HG02973 (cell line): ENCODE measurements around the gene DOK4.

ENCODE experiments used
- ATAC-seq: cut with Tn5 transposase; IDR thresholded peaks from one replicate; pipeline ENCODE4 v1.9.1; 2021; ENCODE audit warnings: moderate library complexity; ENCODE audit not compliant: unreplicated experiment

DOK4 gene

DNA sequence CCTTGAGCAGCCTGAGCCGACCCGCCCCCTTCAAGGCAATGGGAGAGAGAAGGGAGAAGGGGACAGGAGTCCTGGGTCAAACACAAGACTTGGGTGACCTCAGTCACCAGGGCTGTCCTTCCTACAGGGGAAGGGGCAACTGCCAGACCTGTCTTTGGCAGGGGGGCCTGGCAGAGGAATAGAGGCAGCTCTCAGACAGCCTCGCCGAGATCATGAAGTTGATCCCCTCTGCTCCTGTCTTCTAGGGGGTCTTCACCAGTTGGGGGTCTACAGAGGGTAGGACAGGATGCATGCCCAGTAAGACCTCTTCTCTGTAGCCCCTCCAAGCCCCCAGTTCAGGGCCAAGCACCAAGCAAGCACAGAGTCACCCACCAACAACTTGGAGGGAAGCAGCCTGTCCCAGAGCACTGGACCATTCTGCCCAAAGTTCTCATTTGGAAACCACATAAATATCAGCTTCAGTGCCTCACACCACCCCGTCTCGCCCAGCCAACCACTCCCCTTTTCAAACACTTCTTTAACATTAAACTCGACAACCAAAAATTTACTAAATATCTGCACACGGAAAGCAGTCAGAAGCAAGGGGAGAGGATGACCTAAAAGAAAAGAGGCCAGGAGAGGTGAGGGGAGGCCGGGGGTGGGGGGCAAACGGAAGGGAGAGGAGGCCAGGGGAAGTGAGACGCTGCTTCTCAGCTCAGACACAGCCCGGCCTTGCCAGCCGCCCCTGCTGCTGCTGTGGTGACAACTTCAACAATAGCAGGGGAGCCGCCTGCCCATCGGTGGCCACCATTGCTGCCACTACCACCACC lies 7.7 kb downstream of the DOK4 start:
- no peak for ATAC-seq

GRCh38 chr16:57477531-57478202 lies 8.6 kb downstream of the DOK4 start:
- no peak for ATAC-seq

DNA sequence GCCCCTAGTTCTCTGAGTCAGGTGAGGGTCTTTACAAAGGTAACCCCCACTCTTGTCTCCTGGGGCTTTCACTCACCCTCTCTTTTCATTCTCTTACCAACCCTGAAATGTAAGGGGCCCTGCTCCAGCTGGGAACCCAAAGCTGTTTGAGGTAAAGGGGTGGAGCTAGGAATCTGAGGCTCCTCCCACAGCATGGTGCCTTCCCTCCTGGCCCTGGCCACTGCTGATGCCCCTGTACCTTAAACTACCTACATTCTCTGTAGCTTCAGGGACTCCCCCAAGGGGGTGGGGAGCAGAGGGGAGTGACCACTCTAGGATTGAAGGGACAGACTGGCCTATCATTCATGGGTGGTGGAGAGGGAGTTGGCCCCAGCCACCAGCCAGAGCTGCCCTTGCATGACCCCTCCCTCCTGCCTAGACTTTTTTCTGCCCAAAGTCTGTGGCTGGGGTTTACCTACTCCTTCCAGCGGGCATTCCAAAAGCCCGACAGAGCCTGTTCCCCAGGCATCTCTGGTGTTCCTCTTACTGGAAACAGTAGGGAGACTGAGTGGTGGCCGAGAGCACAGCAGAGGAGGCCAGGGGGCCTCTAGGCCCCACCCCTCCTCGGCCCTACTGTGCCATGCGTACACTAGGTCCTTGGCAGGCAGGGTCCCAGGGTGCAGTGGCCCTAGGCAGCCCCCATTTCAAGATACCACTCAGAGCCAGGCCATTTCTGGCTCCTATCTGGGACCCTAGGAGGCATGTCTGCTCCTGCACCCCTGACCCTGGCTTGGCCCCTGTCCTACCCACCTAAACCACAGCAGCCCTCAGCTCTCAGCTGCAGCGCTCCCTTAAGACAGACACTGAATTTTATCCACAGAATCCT lies 9.5 kb downstream of the DOK4 start:
- ATAC-seq: no peak

DNA sequence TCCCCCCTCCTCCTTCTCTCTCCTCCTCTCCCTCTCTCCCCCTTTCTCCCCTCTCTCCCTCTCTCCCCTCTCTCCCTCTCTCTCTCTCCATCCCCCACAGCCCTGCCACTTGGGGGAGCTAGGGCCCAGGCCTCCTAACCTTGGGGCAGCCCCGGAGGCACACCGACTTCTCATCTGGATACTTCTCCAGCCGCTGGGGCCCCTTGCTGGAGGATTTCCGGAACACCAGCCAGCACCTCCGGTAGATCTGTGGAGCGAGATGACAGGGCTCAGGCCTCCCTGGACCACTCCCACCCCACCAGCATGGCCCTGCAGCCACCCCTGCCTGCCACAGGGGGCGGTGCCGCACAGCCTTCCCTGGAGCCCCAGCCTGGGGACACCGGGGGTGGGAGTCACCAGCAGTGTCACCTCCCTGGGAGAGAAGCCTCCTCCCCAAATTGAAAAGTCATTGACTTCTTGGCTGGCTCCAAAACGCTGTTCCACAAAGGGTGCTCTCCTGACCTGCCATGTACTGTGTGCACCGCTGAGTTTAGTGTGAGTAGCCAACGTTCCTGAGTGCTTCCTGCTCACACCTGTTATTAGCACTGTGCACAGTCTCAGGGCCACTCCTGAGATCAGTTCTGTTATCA lies 10.5 kb downstream of the DOK4 start:
- peak; percentile 94 for ATAC-seq

DNA sequence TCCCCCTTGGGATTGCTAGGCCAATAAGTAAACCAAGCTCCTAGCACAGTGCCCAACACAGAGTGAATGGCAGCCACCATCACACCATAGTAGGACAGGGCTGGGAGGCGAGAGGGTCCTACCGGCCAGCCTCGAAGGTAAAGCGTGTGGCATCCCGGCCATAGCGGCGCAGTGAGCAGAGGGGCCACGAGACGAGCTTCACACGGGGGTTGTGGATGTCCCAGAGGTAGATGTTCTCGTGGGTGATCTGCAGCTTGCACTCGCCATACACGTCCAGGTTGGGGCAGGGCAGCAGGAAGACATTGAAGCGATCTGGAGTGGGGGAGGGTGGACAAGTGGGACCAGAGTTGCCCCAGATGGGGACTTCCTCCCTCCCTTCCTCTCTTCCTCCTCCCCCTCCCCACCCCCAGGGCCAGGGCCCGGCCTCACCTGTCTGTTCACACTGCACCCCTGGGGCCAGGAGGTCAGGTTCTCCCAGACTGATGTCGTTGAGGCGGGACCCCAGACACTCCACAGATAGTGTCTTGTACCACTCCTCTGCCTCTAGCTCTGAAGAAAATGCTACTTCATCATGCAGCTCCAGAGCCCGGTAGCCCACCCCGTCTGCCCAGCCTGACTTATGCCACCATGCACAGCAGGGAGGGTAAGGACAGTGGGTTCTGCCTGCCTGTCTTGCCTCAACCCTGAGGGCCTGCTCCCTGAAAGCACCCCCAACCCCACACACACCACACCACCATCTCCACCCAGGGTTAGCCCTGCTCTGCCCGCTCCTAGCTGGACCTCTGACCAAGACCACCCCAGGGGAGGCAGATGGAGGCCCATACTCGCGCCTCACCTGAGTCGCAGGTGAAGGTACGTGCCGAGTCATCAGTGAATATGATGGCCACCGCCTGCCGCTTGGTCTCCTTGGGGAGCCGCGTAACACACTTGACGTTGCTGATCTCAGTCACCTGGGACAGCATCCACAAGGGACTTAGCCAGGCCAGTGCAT lies 11.3 kb downstream of the DOK4 start:
- no peak for ATAC-seq

GRCh38 chr16:57473906-57474305 lies 12.4 kb downstream of the DOK4 start:
- ATAC-seq: no peak

DNA sequence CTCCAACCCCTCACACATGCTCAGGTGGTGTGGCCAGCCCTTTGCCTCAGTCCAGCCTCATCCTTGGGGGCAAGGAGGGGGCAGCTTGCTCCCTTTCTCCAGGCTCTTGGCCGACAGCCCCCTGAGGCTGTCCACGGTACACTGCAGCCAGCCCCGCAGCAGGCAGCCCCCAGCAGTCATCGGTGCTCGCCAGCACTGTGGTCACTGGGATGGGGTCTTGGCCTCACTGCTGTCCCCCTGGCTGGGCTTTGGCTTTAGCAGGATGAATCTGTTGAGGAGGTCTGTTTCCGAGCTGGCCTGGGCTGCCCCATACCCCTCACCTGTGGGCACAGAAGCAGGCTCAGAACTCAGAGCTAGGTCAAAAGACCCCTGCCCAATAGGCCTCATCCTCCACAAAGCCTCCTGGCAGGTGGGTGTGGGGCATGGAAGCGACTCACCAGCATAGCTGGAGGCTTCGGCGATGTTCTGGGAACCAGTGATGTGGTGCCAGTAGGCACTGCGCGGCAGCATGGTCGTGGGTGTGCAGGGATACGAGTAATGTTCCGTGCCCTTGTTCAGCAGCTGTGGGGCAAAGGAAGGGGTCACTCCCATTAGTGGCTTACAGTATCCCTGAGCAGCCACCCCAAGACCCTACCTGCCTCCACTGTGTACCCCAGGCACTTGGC lies 13.0 kb downstream of the DOK4 start:
- no peak for ATAC-seq

GRCh38 chr16:57472665-57473060 lies 13.6 kb downstream of the DOK4 start:
- ATAC-seq: no peak

GRCh38 chr16:57471852-57472664 lies 14.2 kb downstream of the DOK4 start:
- no peak for ATAC-seq

GRCh38 chr16:57471209-57471608 lies 15.1 kb downstream of the DOK4 start:
- ATAC-seq: no peak

DNA sequence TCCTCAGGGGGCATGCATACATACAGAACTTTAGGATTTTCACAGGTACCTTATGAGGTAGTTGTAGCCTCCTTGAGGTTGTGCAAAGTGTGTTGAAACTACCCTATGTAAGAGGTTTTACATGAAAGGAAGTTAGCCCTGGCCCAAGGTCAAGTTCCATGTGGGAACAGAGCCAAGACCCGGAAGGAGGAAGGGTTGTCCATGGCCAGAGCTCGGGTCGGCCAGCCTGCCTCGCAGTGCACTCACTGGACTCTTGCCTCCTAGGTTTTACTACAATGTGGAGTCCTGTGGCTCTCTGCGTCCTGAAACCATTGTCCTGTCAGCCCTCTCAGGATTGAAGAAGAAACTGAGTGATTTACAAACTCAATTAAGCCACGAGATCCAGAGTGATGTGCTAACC lies 15.6 kb downstream of the DOK4 start:
- ATAC-seq: no peak

DNA sequence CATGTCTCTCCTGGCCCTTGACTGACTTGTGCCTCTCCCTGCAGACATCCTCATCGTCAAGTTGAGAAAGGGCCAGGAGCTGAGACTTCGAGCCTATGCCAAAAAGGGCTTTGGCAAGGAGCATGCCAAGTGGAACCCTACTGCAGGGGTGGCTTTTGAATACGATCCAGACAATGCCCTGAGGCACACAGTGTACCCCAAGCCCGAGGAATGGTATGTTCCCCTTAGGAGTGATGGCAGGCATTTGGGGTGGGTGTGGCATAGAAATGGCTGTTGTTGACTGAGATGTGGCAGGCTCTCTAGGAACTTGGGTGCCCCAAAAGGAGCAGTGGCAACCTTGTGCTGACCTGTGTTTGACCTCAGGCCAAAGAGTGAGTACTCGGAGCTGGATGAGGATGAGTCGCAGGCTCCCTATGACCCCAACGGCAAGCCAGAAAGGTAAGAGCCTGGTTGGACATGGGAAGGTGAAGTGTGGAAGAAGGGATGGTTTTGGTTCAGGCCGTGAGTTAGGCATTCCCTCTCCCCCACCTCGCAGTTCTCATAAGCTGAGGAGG lies 16.3 kb downstream of the DOK4 start:
- ATAC-seq: no peak

DNA sequence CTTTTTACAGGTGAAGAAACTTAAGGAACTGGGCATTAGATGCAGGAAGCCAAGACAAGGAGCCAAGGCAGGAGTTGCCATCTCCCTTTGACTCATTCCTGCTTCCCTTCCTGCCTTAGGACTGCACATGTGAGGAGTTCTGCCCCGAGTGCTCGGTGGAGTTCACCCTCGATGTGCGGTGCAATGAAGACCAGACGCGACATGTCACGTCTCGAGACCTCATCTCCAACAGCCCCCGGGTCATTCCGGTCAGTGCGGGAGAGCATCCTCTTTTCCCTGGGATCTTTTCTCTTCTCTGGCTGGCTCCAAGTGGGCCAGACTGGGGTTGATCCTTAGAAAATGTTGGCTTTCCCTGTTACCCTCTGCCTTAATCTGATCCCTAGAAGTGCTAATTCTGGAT lies 17.2 kb downstream of the DOK4 start:
- no peak for ATAC-seq

- no peak for ATAC-seq
Measured at GRCh38 chr16:57468346-57468745, 17.9 kb downstream of the DOK4 start.

DNA sequence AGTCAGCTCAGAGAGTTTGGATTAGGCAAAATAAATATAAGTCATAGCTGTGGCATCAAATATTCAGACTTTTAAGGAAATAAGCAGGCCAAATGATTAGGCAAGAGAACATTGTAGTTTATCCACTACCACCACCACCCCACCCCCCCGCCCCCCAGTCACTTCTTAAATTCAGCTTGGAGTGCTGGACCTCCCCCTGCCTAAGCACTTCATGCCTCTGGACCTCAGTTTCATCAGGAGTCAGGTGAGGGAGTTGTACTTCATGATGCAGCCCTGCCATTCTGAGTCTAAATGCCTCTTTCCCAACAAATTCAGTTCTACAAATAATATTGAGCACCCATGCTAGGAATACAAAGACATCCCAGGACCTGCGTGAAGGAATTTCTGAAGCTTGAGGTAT lies 21.8 kb downstream of the DOK4 start:
- ATAC-seq: no peak

GRCh38 chr16:57462978-57463362 lies 23.3 kb downstream of the DOK4 start:
- peak; percentile 14 for ATAC-seq

DNA sequence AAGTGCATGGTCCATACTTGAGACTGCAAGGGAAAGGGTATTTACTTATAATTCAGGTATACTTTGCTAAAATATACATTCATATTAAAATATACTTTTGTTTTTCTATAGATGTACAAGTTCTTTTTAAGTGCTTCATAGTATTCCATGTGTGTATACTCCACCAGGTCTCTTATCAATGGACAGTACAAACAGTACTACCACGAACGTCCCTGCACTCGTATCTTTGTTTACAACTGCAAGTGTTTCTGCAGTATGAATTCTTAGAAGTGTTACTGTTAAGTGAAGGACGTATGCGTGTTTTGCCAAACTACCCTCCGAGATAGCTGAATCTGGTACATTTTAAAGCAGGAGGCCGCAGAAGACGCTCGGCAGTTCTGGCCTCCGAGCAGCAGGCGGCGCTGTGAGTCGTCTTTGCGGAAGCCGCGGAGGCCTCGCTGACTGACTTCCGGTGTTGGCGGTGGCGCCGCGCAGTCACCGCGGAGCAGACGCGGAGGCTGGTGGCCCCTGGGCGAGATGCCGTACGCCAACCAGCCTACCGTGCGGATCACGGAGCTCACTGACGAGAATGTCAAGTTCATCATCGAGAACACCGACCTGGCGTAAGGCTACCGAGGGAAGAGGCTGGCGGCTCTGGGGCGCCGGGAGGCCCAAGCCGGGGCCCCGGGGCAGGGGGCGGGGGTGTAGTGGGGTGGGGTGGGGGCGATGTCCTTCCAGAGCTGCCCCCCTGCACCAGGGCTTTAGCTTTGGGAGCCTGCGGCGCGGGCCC lies 23.9 kb downstream of the DOK4 start, which contains the start of gene POLR2C:
Gene POLR2C (plus strand): TSS at position 471 of the 769 bp plus-strand sequence. CDS start 46 bp downstream, at position 517.
- ATAC-seq: peak; percentile 84
